Effector memory CD4-positive, alpha-beta T cell (primary cell): ENCODE data around the gene ARG1.
A peak's percentile ranks its signal among the peaks of the same experiment; 100 is the strongest.
"Not testable (repeated sequence)": the region's sequence is repeated elsewhere in the genome, so short reads cannot be mapped to it uniquely, and the experiment has no call there.

Source experiments
- DNase-seq, 3 donors: peaks; one replicate each; pipeline ENCODE4 v3.0.0-alpha.2; 2020
- H3K27ac ChIP-seq: 2 replicates; pipeline ENCODE4 v1.7.0; 2013; ENCODE audit warnings: mild to moderate bottlenecking, low read length, moderate library complexity; ENCODE audit not compliant: insufficient read depth, poor library complexity, severe bottlenecking
- H3K27me3 ChIP-seq: replicated peaks from 2 replicates; pipeline ENCODE4 v1.7.0; 2013; ENCODE audit warnings: mild to moderate bottlenecking, low read length; ENCODE audit not compliant: insufficient read depth, control insufficient read depth, poor library complexity, severe bottlenecking
- H3K36me3 ChIP-seq: 2 replicates; pipeline ENCODE4 v1.7.0; 2013; ENCODE audit warnings: mild to moderate bottlenecking, low read length, moderate library complexity; ENCODE audit not compliant: control insufficient read depth, insufficient read depth
- H3K4me1 ChIP-seq: 2 replicates; pipeline ENCODE4 v1.7.0; 2013; ENCODE audit warnings: low read length, mild to moderate bottlenecking; ENCODE audit not compliant: control insufficient read depth, insufficient read depth, poor library complexity, severe bottlenecking
- H3K4me3 ChIP-seq: 2 replicates; pipeline ENCODE4 v1.7.0; 2013; ENCODE audit warnings: low read length, low read depth, mild to moderate bottlenecking; ENCODE audit not compliant: insufficient read depth, poor library complexity, severe bottlenecking
- H3K9me3 ChIP-seq: 2 replicates; pipeline ENCODE4 v1.7.0; 2013; ENCODE audit warnings: mild to moderate bottlenecking, low read length, moderate library complexity; ENCODE audit not compliant: control insufficient read depth
- total RNA-seq, 3 donors: gene quantifications; one replicate each; lab custom pipeline; 2026; lab: John Stamatoyannopoulos, UW

Gene ARG1
- total RNA-seq = 0 to 0.35 (median 0.26) reads per million in 3 donors

- Histone ChIP-seq H3K4me1 (no peaks in the 10 kb centered on the region), H3K36me3 (peaks cover 7% of the 10 kb centered on the region), H3K27me3 (no peaks in the 10 kb centered on the region), H3K4me3 (no peak within 1 kb of the TSS), H3K27ac (no peak within 1 kb of the TSS), H3K9me3 (no peaks in the 10 kb centered on the region)
- DNase-seq = no peak
These were observed at the start of gene ARG1 for GRCh38 chr6:131572686-131573415. ARG1 (plus strand) TSS chr6:131573226; CDS start chr6:131573283, 57 bp downstream.

DNA sequence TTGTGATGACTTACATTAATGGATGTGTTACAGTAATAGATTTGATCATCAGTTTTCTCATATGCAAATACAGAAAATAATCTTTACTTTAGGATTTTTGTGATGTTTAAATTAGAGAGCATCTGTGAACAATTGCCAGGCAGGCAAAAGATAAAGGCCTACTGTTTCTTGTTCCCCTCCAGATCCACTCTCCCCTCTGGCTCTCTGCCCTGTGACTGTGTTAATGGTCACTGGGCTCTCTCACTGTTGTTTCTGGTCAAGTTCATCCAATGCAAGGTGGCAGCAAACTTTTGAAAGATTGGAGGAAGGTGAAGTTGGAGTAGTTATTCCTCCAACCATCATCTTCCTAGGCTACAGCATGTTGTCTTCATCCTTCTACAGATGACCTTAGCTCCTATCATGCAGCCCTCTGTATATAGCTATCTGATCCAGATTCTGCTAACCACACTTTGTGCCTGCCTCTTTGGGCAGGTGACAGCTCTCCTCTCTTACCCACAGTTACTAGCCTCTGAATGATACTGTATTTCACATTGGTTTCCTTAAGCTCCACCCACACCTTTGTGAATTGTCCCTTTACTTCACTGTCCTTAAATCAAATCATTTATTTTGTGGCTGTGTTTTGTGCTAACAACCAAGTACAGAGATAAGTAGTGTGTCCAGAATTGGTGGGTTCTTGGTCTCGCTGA, 48.9 kb upstream of the ARG1 start:
- no peak overlapping the region for H3K27ac ChIP-seq
- no peaks in the 10 kb centered on the region for H3K27me3 ChIP-seq
- no peak for DNase-seq
- H3K9me3 ChIP-seq = no peaks in the 10 kb centered on the region
- no peak overlapping the region for H3K4me3 ChIP-seq
- peaks cover 3% of the 10 kb centered on the region for H3K4me1 ChIP-seq
- H3K36me3 ChIP-seq = no peaks in the 10 kb centered on the region

DNA sequence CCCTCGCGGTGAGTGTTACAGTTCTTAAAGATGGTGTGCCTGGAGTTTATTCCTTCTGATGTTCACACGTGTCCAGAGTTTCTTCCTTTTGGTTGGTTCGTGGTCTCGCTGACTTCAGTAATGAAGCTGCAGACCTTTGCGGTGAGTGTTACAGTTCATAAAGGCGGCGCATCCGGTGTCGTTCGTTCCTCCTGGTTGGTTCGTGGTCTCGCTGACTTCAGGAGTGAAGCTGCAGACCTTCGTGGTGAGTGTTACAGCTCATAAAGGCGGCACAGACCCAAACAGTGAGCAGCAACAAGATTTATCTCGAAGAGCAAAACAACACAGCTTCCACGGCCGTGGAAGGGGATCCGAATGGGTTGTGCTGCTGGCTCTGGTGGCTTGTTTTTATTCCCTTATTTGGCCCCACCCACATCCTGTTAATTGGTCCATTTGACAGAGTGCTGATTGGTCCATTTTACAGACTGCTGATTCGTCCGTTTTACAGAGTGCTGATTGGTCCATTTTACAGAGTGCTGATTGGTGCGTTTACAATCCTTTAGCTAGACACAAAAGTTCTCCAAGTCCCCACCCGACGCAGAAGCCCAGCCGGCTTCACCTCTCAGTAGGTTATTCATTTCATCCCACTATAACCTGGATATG, 48.2 kb upstream of the ARG1 start:
- Histone ChIP-seq H3K9me3 (no peaks in the 10 kb centered on the region), H3K27me3 (no peaks in the 10 kb centered on the region), H3K27ac (no peak overlapping the region), H3K4me3 (no peak overlapping the region), H3K36me3 (no peaks in the 10 kb centered on the region), H3K4me1 (peaks cover under 1% of the 10 kb centered on the region)
- DNase-seq = peak in 2 of 3 donors; percentile 12 to 15

- not testable (repeated sequence) for DNase-seq, H3K4me1 ChIP-seq, H3K9me3 ChIP-seq, H3K4me3 ChIP-seq, H3K36me3 ChIP-seq, H3K27me3 ChIP-seq, H3K27ac ChIP-seq
These were observed 42.1 kb upstream of the ARG1 start for GRCh38 chr6:131530936-131531335.

GRCh38 chr6:131531681-131532080, 41.3 kb upstream of the ARG1 start:
- not testable (repeated sequence) for H3K27ac ChIP-seq, H3K9me3 ChIP-seq, H3K4me1 ChIP-seq, H3K4me3 ChIP-seq, H3K27me3 ChIP-seq, DNase-seq, H3K36me3 ChIP-seq

GRCh38 chr6:131532580-131533039, 40.4 kb upstream of the ARG1 start:
- Histone ChIP-seq H3K27ac (no peak overlapping the region), H3K4me1 (peaks cover 7% of the 10 kb centered on the region), H3K27me3 (no peaks in the 10 kb centered on the region), H3K4me3 (no peak overlapping the region), H3K9me3 (no peaks in the 10 kb centered on the region), H3K36me3 (no peaks in the 10 kb centered on the region)
- no peak for DNase-seq

DNA sequence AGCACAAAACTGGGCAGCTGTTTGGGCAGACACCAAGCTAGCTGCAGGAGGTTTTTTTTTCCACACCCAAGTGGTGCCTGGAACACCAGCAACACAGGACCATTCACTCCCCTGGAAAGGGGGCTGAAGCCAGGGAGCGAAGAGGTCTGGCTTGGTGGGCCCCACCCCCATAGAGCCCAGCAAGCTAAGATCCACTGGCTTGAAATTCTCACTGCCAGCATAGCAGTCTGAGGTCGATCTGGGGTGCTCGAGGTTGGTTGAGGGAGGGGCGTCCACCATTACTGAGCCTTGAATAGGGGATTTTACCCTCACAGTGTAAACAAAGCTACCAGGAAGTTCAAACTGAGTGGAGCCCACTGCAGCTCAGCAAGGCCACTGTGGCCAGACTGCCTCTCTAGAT, 34.4 kb upstream of the ARG1 start:
- not testable (repeated sequence) for DNase-seq, H3K9me3 ChIP-seq, H3K27ac ChIP-seq, H3K27me3 ChIP-seq, H3K4me3 ChIP-seq, H3K36me3 ChIP-seq, H3K4me1 ChIP-seq

GRCh38 chr6:131545317-131545716, 27.7 kb upstream of the ARG1 start:
- Histone ChIP-seq H3K4me1 (no peaks in the 10 kb centered on the region), H3K4me3 (no peak overlapping the region), H3K36me3 (no peaks in the 10 kb centered on the region), H3K27ac (no peak overlapping the region), H3K27me3 (no peaks in the 10 kb centered on the region), H3K9me3 (no peaks in the 10 kb centered on the region)
- DNase-seq = no peak

- Histone ChIP-seq H3K9me3 (no peaks in the 10 kb centered on the region), H3K27ac (no peak overlapping the region), H3K36me3 (no peaks in the 10 kb centered on the region), H3K4me1 (no peaks in the 10 kb centered on the region), H3K4me3 (no peak overlapping the region), H3K27me3 (no peaks in the 10 kb centered on the region)
- no peak for DNase-seq
These were observed 25.5 kb upstream of the ARG1 start for GRCh38 chr6:131547488-131547887.

- H3K36me3 ChIP-seq = no peaks in the 10 kb centered on the region
- no peaks in the 10 kb centered on the region for H3K4me1 ChIP-seq
- H3K9me3 ChIP-seq = no peaks in the 10 kb centered on the region
- H3K27me3 ChIP-seq = no peaks in the 10 kb centered on the region
- no peak overlapping the region for H3K27ac ChIP-seq
- DNase-seq = no peak
- no peak overlapping the region for H3K4me3 ChIP-seq
These were observed 24.6 kb upstream of the ARG1 start for GRCh38 chr6:131548441-131548840.
